ENCODE results near the gene RER1.
A peak's percentile ranks its signal among the peaks of the same experiment; 100 is the strongest.

The RER1 gene

GRCh38 chr1:2376261-2376741 is 15.3 kb upstream of the RER1 start:
- DNase-seq, result peak; percentile 16

GRCh38 chr1:2376931-2377672 is 14.5 kb upstream of the RER1 start:
- DNase-seq, result peak; percentile 24

GRCh38 chr1:2377751-2378440 is 13.7 kb upstream of the RER1 start:
- DNase-seq, result no peak

GRCh38 chr1:2378441-2378851 is 13.2 kb upstream of the RER1 start:
- DNase-seq, result no peak

GRCh38 chr1:2378956-2379732 is 12.5 kb upstream of the RER1 start:
- DNase-seq, result no peak

- no peak for DNase-seq
These were observed 11.8 kb upstream of the RER1 start for GRCh38 chr1:2379733-2380404.

GRCh38 chr1:2380816-2381591 is 10.6 kb upstream of the RER1 start:
- DNase-seq, result peak; percentile 55

- DNase-seq, result peak; percentile 92
These were observed 9.7 kb upstream of the RER1 start for GRCh38 chr1:2381741-2382620.

- peak; percentile 58 for DNase-seq
These were observed 8.8 kb upstream of the RER1 start for GRCh38 chr1:2382621-2383361.

- no peak for DNase-seq
These were observed 8.1 kb upstream of the RER1 start for GRCh38 chr1:2383576-2383975.

- no peak for DNase-seq
These were observed 7.3 kb upstream of the RER1 start for GRCh38 chr1:2384130-2384860.

- no peak for DNase-seq
These were observed 6.6 kb upstream of the RER1 start for GRCh38 chr1:2384941-2385481.

- DNase-seq, result no peak
These were observed 5.9 kb upstream of the RER1 start for GRCh38 chr1:2385606-2386280.

GRCh38 chr1:2386636-2387611 is 4.7 kb upstream of the RER1 start:
- DNase-seq, result no peak

- no peak for DNase-seq
These were observed 3.4 kb upstream of the RER1 start for GRCh38 chr1:2388004-2388913.

- DNase-seq, result no peak
These were observed 2.0 kb upstream of the RER1 start for GRCh38 chr1:2389644-2390043.

All from femur (tissue), 1 donor.